DOHH2 (cell line): ENCODE data around the gene SLC6A9.

Experiments used
- EZH2phosphoT487 ChIP-seq: fragments of 200-600 bp; sonication (generic); IDR thresholded peaks from 2 replicates; pipeline ENCODE4 v1.6.1; 2017; ENCODE audit warnings: borderline replicate concordance, mild to moderate bottlenecking, antibody characterized with exemption, low read length, moderate library complexity, mixed read lengths
- TF ChIP-seq, protein P1 (sequence below): fragments of 200-600 bp; sonication (generic); IDR thresholded peaks from one replicate; pipeline ENCODE4 v1.5.1; 2014; ENCODE audit warnings: antibody characterized with exemption, mild to moderate bottlenecking, low read depth, low read length; ENCODE audit not compliant: poor library complexity, severe bottlenecking

- TF ChIP-seq, protein P1, sequence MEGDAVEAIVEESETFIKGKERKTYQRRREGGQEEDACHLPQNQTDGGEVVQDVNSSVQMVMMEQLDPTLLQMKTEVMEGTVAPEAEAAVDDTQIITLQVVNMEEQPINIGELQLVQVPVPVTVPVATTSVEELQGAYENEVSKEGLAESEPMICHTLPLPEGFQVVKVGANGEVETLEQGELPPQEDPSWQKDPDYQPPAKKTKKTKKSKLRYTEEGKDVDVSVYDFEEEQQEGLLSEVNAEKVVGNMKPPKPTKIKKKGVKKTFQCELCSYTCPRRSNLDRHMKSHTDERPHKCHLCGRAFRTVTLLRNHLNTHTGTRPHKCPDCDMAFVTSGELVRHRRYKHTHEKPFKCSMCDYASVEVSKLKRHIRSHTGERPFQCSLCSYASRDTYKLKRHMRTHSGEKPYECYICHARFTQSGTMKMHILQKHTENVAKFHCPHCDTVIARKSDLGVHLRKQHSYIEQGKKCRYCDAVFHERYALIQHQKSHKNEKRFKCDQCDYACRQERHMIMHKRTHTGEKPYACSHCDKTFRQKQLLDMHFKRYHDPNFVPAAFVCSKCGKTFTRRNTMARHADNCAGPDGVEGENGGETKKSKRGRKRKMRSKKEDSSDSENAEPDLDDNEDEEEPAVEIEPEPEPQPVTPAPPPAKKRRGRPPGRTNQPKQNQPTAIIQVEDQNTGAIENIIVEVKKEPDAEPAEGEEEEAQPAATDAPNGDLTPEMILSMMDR = peak; percentile 63
- TF ChIP-seq EZH2phosphoT487 = no peak
Observed at GRCh38 chr1:43994794-43995790, 36.2 kb downstream of the SLC6A9 start.
